Measurements from ENCODE around the gene ERCC8.
"Not testable (repeated sequence)": the region's sequence is repeated elsewhere in the genome, so short reads cannot be mapped to it uniquely, and the experiment has no call there.

The ERCC8 gene

DNA sequence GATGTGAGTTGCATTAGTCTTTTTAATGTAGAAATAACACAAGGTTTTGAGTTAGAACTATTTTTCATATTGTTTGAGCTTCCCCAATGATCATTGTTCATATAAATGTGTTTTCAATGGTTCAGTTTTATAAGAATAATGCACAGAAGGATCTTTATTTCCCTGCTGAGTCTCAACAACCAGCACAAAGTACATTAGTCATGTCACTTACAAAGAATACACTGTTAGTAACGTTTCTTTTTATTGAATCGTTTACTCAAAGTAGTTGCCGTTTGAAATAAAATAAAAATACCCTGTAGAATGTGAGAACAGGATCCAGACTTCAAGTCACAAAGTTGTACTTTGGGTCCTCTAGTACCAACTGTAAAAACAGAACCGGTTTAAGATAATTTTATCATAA is 41.5 kb downstream of the ERCC8 start:
- no peak for DNase-seq

DNA sequence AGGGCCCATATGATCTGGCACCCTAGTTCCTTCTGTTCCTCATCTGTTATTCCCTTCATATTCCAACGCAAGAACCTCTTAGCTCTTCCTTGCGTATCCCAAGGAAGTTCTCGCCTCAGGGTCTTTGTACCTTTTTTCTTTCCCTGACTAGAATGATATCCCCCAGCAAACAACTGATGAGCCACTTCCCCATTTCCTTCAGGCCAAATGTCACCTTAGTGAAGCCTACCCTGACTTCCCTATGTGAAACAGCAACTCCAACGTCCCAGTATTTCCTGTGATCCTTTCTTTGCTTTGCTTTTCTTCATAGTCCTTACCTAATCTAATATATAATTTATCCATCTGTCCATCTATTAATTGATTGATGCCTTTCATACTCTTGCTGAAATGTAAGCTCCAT is 47.9 kb downstream of the ERCC8 start:
- DNase-seq = no peak

DNA sequence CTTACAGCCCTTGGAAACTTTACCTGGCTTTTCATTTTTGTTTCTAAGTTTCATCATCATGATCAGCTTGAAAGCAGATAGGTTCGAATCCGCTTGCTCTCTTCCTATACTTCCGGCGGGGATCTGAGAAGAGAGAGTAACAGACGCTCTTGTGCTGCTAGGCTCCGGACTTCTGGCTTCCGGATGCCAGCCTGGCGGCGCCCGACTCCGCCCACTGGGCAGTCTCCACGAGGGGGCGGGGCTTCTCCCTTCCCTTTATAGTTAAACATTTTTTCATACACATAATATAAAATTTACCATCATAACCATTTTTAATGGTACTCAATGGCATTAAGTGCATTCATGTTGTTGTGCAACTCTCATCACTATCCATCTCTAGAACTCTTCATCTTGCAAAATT is 51.3 kb downstream of the ERCC8 start:
- no peak for DNase-seq

DNA sequence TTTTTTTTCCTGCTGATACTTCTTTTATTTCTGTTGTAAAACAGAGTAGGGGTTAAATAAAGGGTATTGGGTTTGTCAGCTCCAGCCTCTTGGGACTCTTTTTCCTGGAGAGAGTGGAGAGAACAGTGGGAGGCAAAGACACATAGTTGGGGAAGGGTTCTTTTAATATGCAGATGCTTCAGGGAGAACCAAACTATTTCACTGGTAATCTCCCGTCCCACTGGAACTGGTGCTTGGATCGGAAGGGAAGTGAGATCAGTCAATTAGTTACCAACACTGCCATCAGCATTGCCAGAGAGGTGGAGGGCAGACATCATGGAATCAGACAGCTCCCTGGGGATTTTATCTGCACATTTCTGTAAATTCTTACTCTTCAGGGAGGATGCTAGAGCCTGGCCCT is 53.2 kb downstream of the ERCC8 start:
- no peak for DNase-seq

DNA sequence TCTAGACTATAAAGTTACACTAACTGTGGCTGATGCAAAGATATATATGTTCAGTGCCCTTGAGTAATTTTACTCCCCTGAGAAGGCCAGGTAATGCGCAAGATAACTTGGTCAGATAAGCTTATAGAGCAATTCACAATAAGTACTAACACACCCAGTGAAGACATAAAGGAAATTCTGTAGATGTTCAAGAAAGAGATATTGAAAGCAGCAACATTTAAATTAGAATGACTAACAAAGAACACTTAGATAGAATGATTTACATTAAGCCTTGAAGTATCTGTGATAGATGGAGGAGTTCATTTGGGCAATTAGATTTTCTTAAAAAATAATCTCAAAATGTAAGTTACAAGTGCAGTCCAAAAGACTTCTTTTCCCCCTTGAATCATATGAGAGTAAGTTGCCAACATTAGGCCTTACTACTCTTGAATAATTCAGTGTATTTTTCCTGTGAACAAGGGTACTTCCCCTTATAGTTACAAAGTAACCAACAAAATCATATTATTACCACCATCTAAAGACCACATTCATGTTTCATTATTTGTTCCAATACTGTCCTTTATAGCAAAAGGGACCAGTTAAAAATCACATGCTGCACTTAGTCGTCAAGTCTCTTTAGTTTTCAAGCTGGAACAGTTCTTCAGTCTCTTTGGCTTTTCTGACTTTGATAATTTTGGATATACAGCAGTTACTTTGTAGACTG is 56.4 kb downstream of the ERCC8 start:
- no peak for DNase-seq

DNA sequence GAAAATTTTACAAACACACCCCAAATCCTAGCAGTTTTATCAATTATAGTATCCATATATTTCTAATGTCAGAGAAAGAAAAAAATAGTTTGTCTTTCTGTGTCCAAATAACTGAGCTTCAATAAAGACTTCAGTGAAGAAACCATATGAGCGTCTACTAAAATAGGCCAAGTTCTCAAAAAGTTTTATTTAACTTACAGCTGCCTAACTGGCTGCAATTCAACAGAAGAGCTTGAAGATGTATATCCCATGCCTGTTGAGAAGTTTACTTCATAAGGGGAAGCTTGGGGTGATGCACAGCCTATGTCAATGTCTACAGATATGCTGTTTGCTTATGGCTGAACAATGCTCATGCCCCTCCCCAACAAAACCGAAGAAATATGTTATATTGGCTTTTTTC is 57.1 kb downstream of the ERCC8 start:
- no peak for DNase-seq

DNA sequence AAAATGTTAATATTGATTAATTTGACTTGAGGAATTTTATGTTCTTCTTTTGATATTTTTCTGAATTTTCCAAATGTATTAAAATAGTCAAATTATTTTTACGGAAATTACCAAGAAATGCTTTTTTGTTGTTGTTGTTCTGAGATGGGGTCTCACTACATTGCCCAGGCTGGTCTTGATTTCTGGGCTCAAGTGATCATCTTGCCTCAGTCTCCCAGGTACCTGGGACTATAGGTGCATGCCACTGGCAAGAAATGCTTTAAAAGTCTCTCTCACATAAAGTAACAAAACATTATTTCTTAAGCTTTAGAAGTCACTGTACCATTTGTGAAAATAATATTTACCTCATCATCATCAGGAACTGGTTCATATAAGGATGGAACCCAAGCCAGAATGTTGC is 57.8 kb downstream of the ERCC8 start:
- no peak for DNase-seq

DNA sequence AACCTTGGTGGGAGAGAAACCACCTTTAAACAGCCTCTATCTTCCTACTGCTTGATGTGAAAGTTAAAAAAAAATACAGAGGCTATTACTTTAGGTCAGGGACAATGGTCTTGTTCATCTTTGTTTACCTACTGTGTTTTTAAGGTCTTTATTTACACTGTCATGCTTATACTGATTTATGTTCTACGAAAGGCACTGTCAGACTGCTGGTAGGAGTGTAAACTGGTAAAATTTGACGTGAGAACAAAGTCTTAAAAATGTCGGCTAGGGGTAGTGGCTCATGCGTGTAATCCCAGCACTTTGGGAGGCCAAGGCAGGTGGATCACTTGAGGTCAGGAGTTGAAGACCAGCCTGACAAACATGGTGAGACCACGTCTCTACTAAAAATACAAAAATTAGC is 58.7 kb downstream of the ERCC8 start:
- DNase-seq = no peak

DNA sequence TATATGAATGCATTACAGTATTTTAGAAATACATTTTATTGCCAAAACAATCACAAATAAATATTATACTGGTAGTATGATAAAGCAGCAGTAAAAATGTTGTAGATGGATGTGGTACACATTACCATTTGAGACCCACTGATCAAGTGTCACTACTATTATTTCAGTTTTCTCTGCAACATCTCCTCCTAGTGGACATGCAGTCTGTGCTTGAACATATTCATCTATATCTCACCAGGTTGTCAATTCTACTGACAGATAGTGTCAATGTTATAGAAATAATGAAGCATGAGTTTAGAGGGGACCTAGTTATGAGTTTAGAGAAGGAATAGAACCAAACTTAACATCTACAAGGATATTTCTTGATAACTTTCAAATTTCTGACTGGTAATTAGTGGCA is 61.6 kb downstream of the ERCC8 start:
- DNase-seq = peak; percentile 2

DNA sequence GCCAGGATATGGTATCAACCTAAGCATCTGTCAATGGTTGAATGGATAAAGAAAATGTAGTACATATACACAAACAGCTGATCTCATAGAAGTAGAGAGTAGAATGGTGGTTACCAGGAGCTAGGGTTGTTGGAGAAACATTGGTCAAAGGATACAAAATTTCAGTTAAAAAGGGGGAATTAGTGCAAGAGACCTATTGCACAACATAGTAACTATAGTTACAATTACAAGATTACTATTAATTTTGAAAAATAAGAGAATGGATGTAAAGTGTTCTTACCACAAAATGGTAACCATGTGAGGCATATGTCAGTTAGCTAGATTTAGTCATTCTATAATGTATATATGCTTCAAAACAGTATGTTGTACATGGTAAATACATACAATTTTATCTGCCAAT is 72.0 kb downstream of the ERCC8 start:
- DNase-seq = no peak

DNA sequence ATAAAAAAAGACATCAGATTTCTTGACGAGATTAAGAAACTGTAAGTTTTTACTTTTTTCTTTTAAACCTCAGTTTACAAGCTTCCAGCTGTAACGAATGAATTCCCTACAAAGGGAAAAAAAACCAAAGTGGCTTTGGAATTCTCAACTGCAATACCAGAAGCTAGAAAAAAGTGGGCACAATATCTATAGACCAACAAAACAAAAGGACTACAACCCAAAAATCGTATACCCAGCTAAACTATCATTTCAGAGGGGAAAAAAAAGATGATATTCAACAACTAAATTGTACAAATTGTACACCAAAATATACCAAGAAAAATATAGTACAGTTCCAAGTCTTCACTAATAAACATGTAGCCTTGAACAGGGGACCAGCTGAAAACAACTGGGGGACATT is 74.0 kb downstream of the ERCC8 start:
- no peak for DNase-seq

DNA sequence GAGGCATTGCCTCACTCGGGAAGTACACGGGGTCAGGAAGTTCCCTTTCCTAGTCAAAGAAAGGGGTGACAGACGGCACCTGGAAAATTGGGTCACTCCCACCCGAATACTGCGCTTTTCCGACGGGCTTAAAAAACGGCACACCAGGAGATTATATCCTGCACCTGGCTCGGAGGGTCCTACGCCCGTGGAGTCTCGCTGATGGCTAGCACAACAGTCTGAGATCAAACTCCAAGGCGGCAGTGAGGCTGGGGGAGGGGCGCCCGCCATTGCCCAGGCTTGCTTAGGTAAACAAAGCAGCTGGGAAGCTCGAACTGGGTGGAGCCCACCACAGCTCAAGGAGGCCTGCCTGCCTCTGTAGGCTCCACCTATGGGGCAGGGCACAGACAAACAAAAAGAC is 84.3 kb downstream of the ERCC8 start:
- not testable (repeated sequence) for DNase-seq

DNA sequence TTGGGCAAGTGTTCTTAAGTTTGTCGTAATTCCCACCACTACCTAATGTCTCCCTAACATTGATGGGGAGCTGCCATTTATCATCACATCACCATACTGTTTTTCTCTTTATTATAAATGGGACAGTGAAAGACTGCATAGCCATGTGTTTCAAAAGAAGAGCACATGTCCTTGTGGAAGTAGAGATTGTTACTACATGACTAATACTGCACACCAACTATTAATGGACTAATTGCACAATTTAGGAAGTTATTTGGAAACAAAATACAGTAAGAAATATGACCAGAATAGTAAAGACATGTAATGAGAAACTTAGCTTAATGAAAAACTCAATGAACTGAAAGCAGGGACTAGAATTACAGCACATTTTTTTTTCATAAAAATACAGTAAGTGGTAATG is 88.8 kb downstream of the ERCC8 start:
- no peak for DNase-seq

DNA sequence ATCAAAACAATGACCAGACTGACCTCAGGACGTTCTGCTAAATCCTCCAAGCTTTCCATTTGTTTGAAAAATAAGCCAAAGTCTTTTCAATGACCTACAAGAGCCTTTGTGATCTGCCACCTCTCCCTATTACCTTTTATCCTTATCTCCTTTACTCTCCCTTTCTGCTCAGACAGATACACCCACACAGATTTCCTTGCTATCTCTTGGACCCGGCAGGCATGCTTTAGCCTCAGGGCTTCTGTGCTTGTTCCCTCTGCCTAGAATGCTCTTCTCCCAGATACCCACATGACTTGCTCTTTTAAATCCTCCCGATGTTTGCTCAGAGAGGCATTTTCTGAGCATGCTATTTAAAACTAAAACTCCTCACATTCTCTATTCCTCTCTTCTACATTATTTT is 91.9 kb downstream of the ERCC8 start:
- no peak for DNase-seq

DNA sequence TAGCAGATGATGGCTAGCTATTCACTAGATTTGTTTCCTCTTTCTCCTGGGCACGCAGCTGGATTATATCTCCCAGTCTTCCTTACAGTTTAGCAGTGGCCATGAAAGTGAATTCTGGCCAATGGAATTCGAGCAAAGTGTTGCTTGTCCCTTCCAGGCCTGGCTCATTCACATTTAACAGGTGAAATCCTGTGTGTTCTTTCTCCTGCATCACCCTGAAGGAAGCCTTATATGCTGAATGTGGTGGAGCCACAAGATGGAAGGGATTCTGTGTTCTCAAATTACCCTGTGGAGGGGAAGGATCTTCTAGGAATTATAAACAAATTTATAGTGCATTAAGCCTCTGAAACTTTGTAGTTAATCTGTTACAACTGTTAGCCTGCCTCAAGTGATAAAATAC is 92.6 kb downstream of the ERCC8 start:
- DNase-seq = no peak

DNA sequence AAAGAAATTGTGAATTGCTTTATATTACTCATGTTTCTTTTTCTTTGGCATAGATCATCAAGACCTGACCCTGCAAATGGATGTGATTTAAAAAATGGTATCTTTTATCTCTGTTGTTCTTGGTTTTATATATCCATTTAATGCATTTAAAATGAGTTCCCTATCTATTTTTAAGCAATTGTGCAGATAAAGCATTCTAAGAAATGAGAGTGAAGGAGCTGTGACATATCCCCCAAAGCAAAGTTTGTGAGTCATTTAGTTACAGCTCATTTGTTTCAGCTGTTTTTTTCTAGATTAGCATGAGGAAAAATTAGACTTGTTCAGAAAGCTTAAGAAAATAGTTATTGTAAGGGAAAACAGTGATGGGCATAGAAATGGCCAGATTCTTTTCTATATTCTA is 93.2 kb downstream of the ERCC8 start:
- no peak for DNase-seq

DNA sequence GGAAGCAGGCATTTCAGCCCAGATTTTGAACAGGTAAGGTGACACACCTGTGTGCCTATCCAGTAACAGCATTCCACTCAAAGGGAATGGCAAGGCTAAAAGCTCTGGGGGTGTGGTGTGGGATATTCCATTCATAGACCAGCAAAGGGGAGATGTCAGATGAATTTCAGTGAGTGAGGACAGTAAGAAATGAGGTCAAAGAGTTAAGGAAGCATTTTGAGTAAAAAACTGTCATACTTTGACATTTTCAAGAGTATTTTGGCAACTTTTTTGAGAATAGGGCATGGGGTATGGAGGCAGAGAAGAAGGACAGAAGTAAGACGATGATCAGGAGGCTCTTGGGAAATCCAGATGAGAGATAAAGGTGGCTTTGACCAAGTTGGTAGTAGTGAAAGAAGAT is 98.6 kb downstream of the ERCC8 start:
- no peak for DNase-seq

DNA sequence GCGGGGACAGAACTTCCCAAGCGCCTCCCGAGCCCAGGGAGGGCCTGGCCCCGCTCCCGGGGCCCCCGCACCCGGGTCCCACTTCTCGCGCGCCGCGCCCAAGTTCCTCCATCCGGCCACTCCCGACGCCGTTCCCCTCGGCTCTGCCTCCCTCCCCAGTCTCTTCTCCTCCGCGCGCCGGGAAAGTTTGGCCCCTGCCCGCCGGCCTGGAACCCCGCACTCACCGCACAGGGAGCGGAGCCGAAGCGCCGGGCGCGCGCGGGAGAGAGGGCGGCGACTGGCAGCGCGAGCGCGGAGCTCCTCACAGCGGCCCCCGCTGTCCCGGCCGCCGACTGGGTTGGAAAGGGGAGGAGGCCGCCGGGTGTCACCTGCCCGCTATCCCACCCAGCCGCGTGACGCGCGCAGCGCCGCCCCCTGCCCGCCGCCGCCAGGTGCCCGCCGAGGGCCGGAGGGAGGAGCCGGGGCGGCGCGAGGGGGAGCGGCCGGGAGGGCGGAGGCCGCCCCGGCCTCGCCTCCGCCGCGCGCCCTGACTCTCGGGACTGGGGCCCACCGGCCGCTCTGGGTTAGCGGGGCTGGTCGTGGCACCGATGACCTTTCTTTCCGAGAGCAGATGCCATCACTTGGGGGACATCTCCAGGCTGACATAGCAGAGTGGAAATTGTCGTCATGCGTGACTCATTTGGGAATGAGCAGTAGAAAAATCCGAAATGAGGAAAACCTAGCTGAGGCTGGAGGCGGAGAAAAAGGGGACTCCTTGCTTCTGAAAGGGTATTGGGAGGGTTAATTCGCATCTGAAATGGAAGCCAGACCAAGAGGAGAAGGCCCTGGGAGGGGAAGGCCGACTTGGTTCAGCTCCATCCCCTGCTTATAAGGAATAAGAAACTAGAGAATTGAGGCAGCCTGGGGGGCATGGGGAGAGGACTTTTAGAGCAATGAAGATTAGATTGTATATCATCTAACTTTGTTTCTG is 100.6 kb downstream of the ERCC8 start, which contains the start of gene ELOVL7:
ELOVL7 (minus strand) TSS at position 334 of the 970 bp plus-strand sequence. CDS start 56,872 bp downstream, outside the sequence.
- DNase-seq = peak; percentile 66

DNA sequence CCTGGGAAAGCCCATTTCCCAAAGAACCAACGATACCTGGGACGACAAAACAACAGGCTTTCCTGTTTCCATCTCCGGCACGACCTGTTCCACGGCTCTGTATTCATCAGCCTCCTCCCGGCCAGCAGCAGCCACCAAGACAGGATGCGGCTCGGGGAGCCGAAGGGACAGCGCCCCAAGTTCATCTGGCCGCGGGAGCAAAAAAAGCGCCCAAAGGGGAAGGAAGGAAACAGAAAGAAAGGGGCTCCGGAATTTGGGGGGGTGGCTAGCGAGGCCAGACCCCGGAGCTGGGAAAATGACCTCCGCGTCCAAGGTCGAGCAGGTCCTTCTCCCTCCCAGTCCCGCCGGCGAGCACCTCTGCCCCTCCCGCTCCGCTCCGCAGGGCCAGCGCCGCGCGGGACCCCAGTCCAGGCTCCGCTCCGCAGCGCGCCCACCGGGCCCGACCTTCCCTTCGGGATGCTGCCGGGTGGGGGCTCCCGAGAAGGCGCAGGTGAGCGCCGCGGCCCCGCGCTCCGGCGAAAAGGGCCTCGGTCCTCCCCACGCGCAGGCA is 101.4 kb downstream of the ERCC8 start:
- peak; percentile 16 for DNase-seq

DNA sequence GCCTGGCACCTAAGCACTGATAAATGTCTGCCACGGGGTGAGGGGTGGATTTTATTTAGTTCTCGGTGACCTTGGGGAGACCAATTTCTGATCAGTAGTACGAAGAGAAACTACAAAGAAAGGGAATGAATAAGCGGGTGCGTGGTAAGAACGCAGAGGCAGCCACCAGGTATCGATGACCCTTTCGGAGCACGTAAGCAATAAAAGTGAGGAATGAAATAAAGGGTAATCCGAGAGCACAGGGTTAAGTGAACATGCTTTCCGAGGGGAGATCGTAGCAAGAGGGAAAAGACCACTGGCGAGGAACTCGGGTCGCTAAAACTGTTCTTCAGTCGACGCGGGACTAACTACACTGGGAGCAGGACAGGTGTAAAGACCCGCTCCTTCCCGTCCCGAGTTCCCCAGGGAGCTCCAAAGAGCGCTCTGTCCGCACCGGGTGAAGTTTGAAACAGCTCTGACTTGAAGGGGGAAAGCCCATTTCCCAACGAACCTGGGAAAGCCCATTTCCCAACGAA is 101.9 kb downstream of the ERCC8 start:
- no peak for DNase-seq

DNA sequence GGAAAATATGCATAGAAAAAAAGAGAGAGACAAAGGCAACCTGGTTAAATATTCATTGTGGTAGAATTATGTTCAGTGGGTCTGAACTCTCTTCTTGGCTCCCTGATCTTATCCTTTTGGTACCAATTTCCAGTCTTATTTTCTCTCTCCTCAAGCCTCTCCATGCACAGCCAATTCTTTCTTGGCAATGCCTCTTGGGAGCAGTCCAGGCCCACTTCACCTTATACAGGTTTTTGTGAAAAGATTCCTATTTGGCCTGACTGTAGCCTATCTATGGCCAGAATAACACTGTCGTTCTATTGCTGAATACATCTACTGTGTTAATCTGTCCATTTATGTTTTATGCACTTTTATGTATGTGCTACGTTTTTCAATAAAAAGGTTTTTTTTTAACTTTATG is 103.5 kb downstream of the ERCC8 start:
- DNase-seq = no peak

DNA sequence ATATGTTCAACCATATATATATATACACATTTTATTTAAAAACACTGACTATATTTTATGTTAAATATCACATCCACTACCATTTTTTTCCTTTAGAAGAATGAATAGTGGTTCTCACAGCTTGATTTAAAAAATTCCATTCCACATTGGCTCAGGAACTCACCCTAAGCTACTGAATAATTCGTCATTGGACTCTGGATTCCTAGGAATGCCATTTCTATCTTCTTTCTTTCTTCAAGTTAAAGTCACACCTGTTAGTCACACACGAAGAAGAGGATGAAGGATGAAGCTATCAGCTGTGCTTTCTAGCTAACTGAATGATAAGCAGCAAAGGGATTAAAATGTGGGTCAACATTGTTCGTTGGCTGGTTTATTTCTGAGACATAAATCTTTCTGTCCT is 108.7 kb downstream of the ERCC8 start:
- no peak for DNase-seq

DNA sequence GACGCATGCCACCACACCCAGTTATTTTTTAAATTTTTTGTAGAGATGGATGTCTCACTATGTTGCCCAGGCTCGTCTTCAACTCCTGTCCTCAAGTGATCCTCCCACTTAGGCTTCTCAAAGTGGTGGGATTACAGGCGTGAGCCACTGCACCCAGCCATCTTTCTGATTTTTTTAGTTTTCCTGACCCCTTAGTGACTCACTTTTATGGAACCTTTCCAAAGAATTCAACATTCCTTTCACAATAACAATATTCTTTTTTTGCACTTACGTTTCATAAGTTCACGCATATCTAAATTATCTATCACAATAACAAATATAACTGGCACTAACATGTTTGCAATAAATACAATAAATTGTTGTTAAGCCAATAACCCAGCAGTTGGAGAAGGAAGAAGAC is 109.3 kb downstream of the ERCC8 start:
- no peak for DNase-seq

DNA sequence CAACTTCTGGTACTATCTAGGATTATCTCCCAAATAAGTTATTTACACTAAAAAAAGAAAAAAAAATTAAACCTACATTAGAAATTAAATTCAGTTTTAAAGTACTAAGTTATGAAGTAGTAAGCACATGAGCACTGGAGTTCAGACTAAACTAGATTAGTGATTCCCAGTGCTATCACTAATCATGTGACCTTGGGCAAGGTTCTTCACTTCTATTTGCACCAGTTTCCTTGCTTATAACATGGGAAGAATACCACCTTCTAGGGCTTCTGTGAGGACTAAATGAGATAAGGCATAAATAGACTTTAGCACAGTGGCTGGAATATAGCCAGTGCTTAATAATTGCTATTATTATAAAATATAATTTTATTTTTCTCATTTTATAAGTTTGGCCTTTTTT is 111.3 kb downstream of the ERCC8 start:
- no peak for DNase-seq

Measured in activated CD4-positive, alpha-beta T cell treated with anti-CD3 and anti-CD28 coated beads, Interleukin-10, Interleukin-2, amounts not matched to agents 100 ng/mL and 50 ng/mL, durations not matched to agents 16 hours and 8 hours (primary cell).